ENCODE data around the gene CCDC141. TPM values are rescaled to one million over a fixed set of nuclear protein-coding genes. Genes with fewer than 3 reads are reported as not detected.

The CCDC141 gene
- total RNA-seq, 1 donor from 2014 or later: 61.8 TPM

GRCh38 chr2:178914259-178914849 lies 135.6 kb downstream of the CCDC141 start:
- DNase-seq (ENCODE audit: low read depth): peak; percentile 88

- no peak for DNase-seq (ENCODE audit: low read depth)
Observed at GRCh38 chr2:178913049-178913441, 136.9 kb downstream of the CCDC141 start.

GRCh38 chr2:178912416-178913048 lies 137.4 kb downstream of the CCDC141 start:
- peak; percentile 34 for DNase-seq (ENCODE audit: low read depth)

GRCh38 chr2:178911039-178911438 lies 138.9 kb downstream of the CCDC141 start:
- no peak for DNase-seq (ENCODE audit: low read depth)

- no peak for DNase-seq (ENCODE audit: low read depth)
Observed at GRCh38 chr2:178910005-178910404, 139.9 kb downstream of the CCDC141 start.

GRCh38 chr2:178909507-178909906 lies 140.4 kb downstream of the CCDC141 start:
- DNase-seq (ENCODE audit: low read depth): peak; percentile 24

GRCh38 chr2:178908810-178909209 lies 141.1 kb downstream of the CCDC141 start:
- peak; percentile 94 for DNase-seq (ENCODE audit: low read depth)

- no peak for DNase-seq (ENCODE audit: low read depth)
Observed at GRCh38 chr2:178905261-178905660, 144.7 kb downstream of the CCDC141 start.

GRCh38 chr2:178899656-178900055 lies 150.3 kb downstream of the CCDC141 start:
- DNase-seq (ENCODE audit: low read depth): no peak

- peak; percentile 48 for DNase-seq (ENCODE audit: low read depth)
Observed at GRCh38 chr2:178895872-178896271, 154.1 kb downstream of the CCDC141 start.

- DNase-seq (ENCODE audit: low read depth): peak; percentile 63
Observed at GRCh38 chr2:178895171-178895570, 154.8 kb downstream of the CCDC141 start.

- DNase-seq (ENCODE audit: low read depth): no peak
Observed at GRCh38 chr2:178892751-178893625, 156.9 kb downstream of the CCDC141 start.

GRCh38 chr2:178891959-178892485 lies 157.9 kb downstream of the CCDC141 start:
- DNase-seq (ENCODE audit: low read depth): peak; percentile 31

- DNase-seq (ENCODE audit: low read depth): peak; percentile 93
Observed at GRCh38 chr2:178891265-178891958, 158.5 kb downstream of the CCDC141 start.

GRCh38 chr2:178886006-178886405 lies 163.9 kb downstream of the CCDC141 start:
- DNase-seq (ENCODE audit: low read depth): no peak

- DNase-seq (ENCODE audit: low read depth): no peak
Observed at GRCh38 chr2:178884440-178884839, 165.5 kb downstream of the CCDC141 start.

GRCh38 chr2:178882666-178883440 lies 167.1 kb downstream of the CCDC141 start:
- DNase-seq (ENCODE audit: low read depth): no peak

GRCh38 chr2:178881075-178881474 lies 168.9 kb downstream of the CCDC141 start:
- no peak for DNase-seq (ENCODE audit: low read depth)

- DNase-seq (ENCODE audit: low read depth): no peak
Observed at GRCh38 chr2:178880257-178880656, 169.7 kb downstream of the CCDC141 start.

- DNase-seq (ENCODE audit: low read depth): no peak
Observed at GRCh38 chr2:178877874-178878273, 172.1 kb downstream of the CCDC141 start.
